B cell (primary cell): ENCODE measurements around the gene RAX2. TPM values are rescaled to one million over a fixed set of nuclear protein-coding genes. Genes with fewer than 3 reads are reported as not detected.

Experiments
- ATAC-seq: fragments of 200-7000 bp; cut with Tn5 transposase; one replicate; pipeline ENCODE4 v1.10.0; 2021; ENCODE audit warnings: low read depth, mild to moderate bottlenecking, moderate number of reproducible peaks, moderate library complexity
- CTCF ChIA-PET: fragments of 350-600 bp; sonication (Branson Sonifier 250); formaldehyde crosslinking; loops from one replicate; lab custom pipeline; 2021; ENCODE audit warnings: antibody characterized with exemption, inconsistent platforms; lab: Charles Lee
- POLR2A ChIA-PET: fragments of 350-600 bp; sonication (Branson Sonifier 250); formaldehyde crosslinking; loops from one replicate; lab custom pipeline; 2021; ENCODE audit warnings: antibody characterized with exemption; lab: Charles Lee
- DNase-seq: peaks from one replicate; pipeline ENCODE4 v3.0.0; 2013
- H2AFZ ChIP-seq: 2 replicates; pipeline ENCODE4 v1.6.1; 2012; ENCODE audit warnings: mild to moderate bottlenecking, low read depth, low read length; ENCODE audit not compliant: insufficient read depth, poor library complexity, severe bottlenecking
- H3K27ac ChIP-seq, 2 donors: 1 replicate in 1 of 2; 2 replicates in 1 of 2; pipeline ENCODE4 v1.5.1; 2012 to 2013; ENCODE audit warnings: low read length in 2 of 2, mild to moderate bottlenecking in 2 of 2, moderate library complexity in 1 of 2
- H3K27me3 ChIP-seq, 4 experiments: fragments of 200-600 bp in 1 of 4; sonication (generic) in 1 of 4; replicated peaks in 1 of 4; 1 replicate in 2 of 4; 2 replicates in 2 of 4; pipeline versions ENCODE4 v1.6.1 to v1.7.0; 2013 to 2016; ENCODE audit warnings: low read length in 3 of 4, mild to moderate bottlenecking in 2 of 4, mixed read lengths in 1 of 4, moderate library complexity in 1 of 4; ENCODE audit not compliant: insufficient read depth in 4 of 4, control insufficient read depth in 3 of 4; ENCODE audit errors: control extremely low read depth in 1 of 4
- H3K36me3 ChIP-seq, 2 experiments: replicated peaks in 1 of 2; 1 replicate in 1 of 2; 2 replicates in 1 of 2; pipeline versions ENCODE4 v1.6.1 to v1.7.1; 2013; ENCODE audit warnings: low read length in 1 of 2; ENCODE audit not compliant: insufficient read depth in 2 of 2, control insufficient read depth in 1 of 2; ENCODE audit errors: control extremely low read depth in 1 of 2, extremely low read depth in 1 of 2
- H3K4me1 ChIP-seq, 2 donors: fragments of 200-600 bp in 1 of 2; sonication (generic) in 1 of 2; 1 replicate in 1 of 2; 2 replicates in 1 of 2; pipeline versions ENCODE4 v1.5.1 to v1.6.1; 2013 to 2017; ENCODE audit warnings: low read length in 2 of 2; ENCODE audit not compliant: control insufficient read depth in 2 of 2, insufficient read depth in 2 of 2
- H3K4me2 ChIP-seq: replicated peaks from 2 replicates; pipeline ENCODE3; 2012; ENCODE audit warnings: mild to moderate bottlenecking, low read depth, low read length; ENCODE audit not compliant: poor library complexity, severe bottlenecking
- H3K4me3 ChIP-seq, 5 experiments: fragments of 200-600 bp in 1 of 5; sonication (generic) in 1 of 5; 1 replicate in 3 of 5; 2 replicates in 2 of 5; pipeline versions ENCODE4 v1.5.1 to v1.7.0; 2011 to 2016; ENCODE audit warnings: low read length in 4 of 5, mild to moderate bottlenecking in 4 of 5, low read depth in 2 of 5, control low read depth in 1 of 5, moderate library complexity in 1 of 5; ENCODE audit not compliant: insufficient read depth in 1 of 5; ENCODE audit errors: control extremely low read depth in 1 of 5, extremely low read depth in 1 of 5
- H3K79me2 ChIP-seq: fragments of 200-600 bp; sonication (generic); one replicate; pipeline ENCODE4 v1.6.0; 2016; ENCODE audit warnings: low read length; ENCODE audit not compliant: control insufficient read depth, insufficient read depth
- H3K9ac ChIP-seq: fragments of 200-600 bp; sonication (generic); 2 replicates; pipeline ENCODE4 v1.6.1; 2017; ENCODE audit warnings: mild to moderate bottlenecking, low read length, moderate library complexity
- H3K9me3 ChIP-seq, 3 donors: one replicate each; pipeline versions ENCODE4 v1.6.1 to v1.7.1; 2013; ENCODE audit warnings: low read length in 2 of 3; ENCODE audit not compliant: control insufficient read depth in 2 of 3, insufficient read depth in 1 of 3; ENCODE audit errors: control extremely low read depth in 1 of 3
- H4K20me1 ChIP-seq: 2 replicates; pipeline ENCODE4 v1.6.0; 2012; ENCODE audit warnings: mild to moderate bottlenecking, low read length; ENCODE audit not compliant: insufficient read depth, control insufficient read depth, poor library complexity, severe bottlenecking
- H3K27ac Mint-ChIP-seq: one replicate; pipeline ENCODE4 v1.8.0; 2021; ENCODE audit warnings: mixed read lengths
- H3K27me3 Mint-ChIP-seq: one replicate; pipeline ENCODE4 v1.8.0; 2021; ENCODE audit warnings: mixed read lengths
- H3K4me1 Mint-ChIP-seq: one replicate; pipeline ENCODE4 v1.8.0; 2021; ENCODE audit warnings: mixed read lengths
- H3K4me3 Mint-ChIP-seq: one replicate; pipeline ENCODE4 v1.8.0; 2021; ENCODE audit warnings: mixed read lengths
- H3K9me3 Mint-ChIP-seq: one replicate; pipeline ENCODE4 v1.8.0; 2022; ENCODE audit warnings: mixed read lengths; ENCODE audit not compliant: insufficient read depth
- CTCF ChIP-seq: fragments of 200-600 bp; IDR thresholded peaks from one replicate; pipeline ENCODE4 v1.8.0; 2022; ENCODE audit warnings: antibody characterized with exemption, mild to moderate bottlenecking
- EZH2 ChIP-seq: IDR thresholded peaks from 2 replicates; pipeline ENCODE4 v1.6.1; 2012; ENCODE audit warnings: borderline replicate concordance, low read depth, mild to moderate bottlenecking, moderate library complexity, low read length; ENCODE audit not compliant: insufficient read depth, poor library complexity, severe bottlenecking
- WGBS: methylation state at CpG from one replicate; pipeline ENCODE4 v1.1.5; 2013; ENCODE audit warnings: missing lambda C conversion rate; ENCODE audit not compliant: insufficient coverage; 5-methylcytosine and 5-hydroxymethylcytosine counted together
- intact Hi-C: fragments of 100-400 bp; cut with micrococcal nuclease; formaldehyde crosslinking; loops from one replicate; pipeline ENCODE4 v1.10.0; 2022
- polyA plus RNA-seq: library from polyadenylated mRNA; depleted of rRNA; stranded (reverse); fragments of >200 nt; gene quantifications from 2 replicates; pipeline ENCODE4 v1.2.3, GENCODE V29; 2012
- total RNA-seq, 2 donors: library from RNA; stranded (reverse); fragments of 120-200 nt in 1 of 2; gene quantifications; 1 replicate in 1 of 2; 2 replicates in 1 of 2; pipeline versions ENCODE4 v1.2.3 to v1.2.4, GENCODE V29; 2013 to 2022

The RAX2 gene
- total and polyA plus RNA-seq, 2 donors (not counting 1 experiment from before 2014, with no cell fraction given) = not detected

GRCh38 chr19:3761382-3762129 is 10.5 kb downstream of the RAX2 start, which contains the start of gene APBA3:
TSS of gene APBA3 (minus strand) at chr19:3761692. CDS start at chr19:3760264, 1,428 bp downstream.
- Histone ChIP-seq H3K4me1 (peaks cover 25 to 35% of the 10 kb centered on the region in 2 donors), H3K27ac (peak within 1 kb of the TSS; percentile 100), H3K4me2 (peak within 1 kb of the TSS; percentile 95), H3K9ac (peak within 1 kb of the TSS; percentile 100), H4K20me1 (peaks cover 16% of the 10 kb centered on the region), H3K36me3 (peaks cover 0 to 23% of the 10 kb centered on the region in 2 experiments), H3K79me2 (peaks cover 54% of the 10 kb centered on the region), H3K9me3 (peaks cover 0 to 3% (median 0%) of the 10 kb centered on the region in 3 donors), H2AFZ (peak within 1 kb of the TSS; percentile 85), H3K4me3 (peak within 1 kb of the TSS; percentile 86 to 99 (median 97)), H3K27me3 (no peaks in the 10 kb centered on the region)
- H3K27me3 Mint-ChIP-seq = no peaks in the 10 kb centered on the region
- intact Hi-C loops = loop anchor here (1.0 to 10.0 kb wide), 10 partner anchors 40 to 1923 kb away; partner anchors contain the start of genes CHAF1A, DPP9, EEF2 and FZR1
- no peaks in the 10 kb centered on the region for H3K9me3 Mint-ChIP-seq
- ATAC-seq (peak; percentile 52), DNase-seq (peak; percentile 96)
- peaks cover 39% of the 10 kb centered on the region for H3K4me1 Mint-ChIP-seq
- peak within 1 kb of the TSS; percentile 100 for H3K27ac Mint-ChIP-seq
- ChIA-PET CTCF (interaction anchor here (0.7 to 2.9 kb wide), 16 partner anchors 13 to 963 kb away, joined by 3 to 15 read pairs (median 3); partner anchors contain the start of gene PIP5K1C), POLR2A (interaction anchor here (0.5 to 2.2 kb wide), 7 partner anchors 50 to 1925 kb away, joined by 3 to 14 read pairs (median 7); partner anchors contain the start of gene EEF2)
- 3% methylated on average over 43 of the region's 45 CpGs for WGBS
- H3K4me3 Mint-ChIP-seq = peak within 1 kb of the TSS; percentile 99
- TF ChIP-seq EZH2 (no peak), CTCF (peak; percentile 75)
